GM19193 (cell line): ENCODE results near the gene ATP6V1F.

Experiments
- POLR2A ChIP-seq: IDR thresholded peaks from 4 replicates; pipeline ENCODE4 v1.6.1; 2011; ENCODE audit not compliant: insufficient read depth, insufficient read length; ENCODE audit errors: extremely low read depth

The ATP6V1F gene

GRCh38 chr7:128841921-128842673 lies 20.6 kb upstream of the ATP6V1F start:
- no peak for TF ChIP-seq POLR2A

- no peak for TF ChIP-seq POLR2A
Measured at GRCh38 chr7:128842674-128843641, 19.7 kb upstream of the ATP6V1F start.

- TF ChIP-seq POLR2A, result no peak
Measured at GRCh38 chr7:128843938-128844621, 18.6 kb upstream of the ATP6V1F start.

GRCh38 chr7:128844777-128845311 lies 17.8 kb upstream of the ATP6V1F start:
- no peak for TF ChIP-seq POLR2A

GRCh38 chr7:128845475-128845874 lies 17.2 kb upstream of the ATP6V1F start:
- no peak for TF ChIP-seq POLR2A

GRCh38 chr7:128845987-128846386 lies 16.7 kb upstream of the ATP6V1F start:
- TF ChIP-seq POLR2A, result no peak

GRCh38 chr7:128846781-128847444 lies 15.7 kb upstream of the ATP6V1F start:
- no peak for TF ChIP-seq POLR2A

GRCh38 chr7:128847721-128848211 lies 14.9 kb upstream of the ATP6V1F start:
- TF ChIP-seq POLR2A, result no peak

GRCh38 chr7:128848289-128849155 lies 14.1 kb upstream of the ATP6V1F start:
- no peak for TF ChIP-seq POLR2A

- no peak for TF ChIP-seq POLR2A
Measured at GRCh38 chr7:128849156-128849515, 13.5 kb upstream of the ATP6V1F start.

- TF ChIP-seq POLR2A, result no peak
Measured at GRCh38 chr7:128849804-128850490, 12.7 kb upstream of the ATP6V1F start.

- no peak for TF ChIP-seq POLR2A
Measured at GRCh38 chr7:128852537-128853254, 10.0 kb upstream of the ATP6V1F start.
